Ureter (tissue), 1 donor: ENCODE results near the gene CCDC9. TPM values are rescaled to one million over a fixed set of nuclear protein-coding genes. Genes with fewer than 3 reads are reported as not detected.

Experiments
- DNase-seq: peaks from one replicate; pipeline ENCODE4 v3.0.0-alpha.2; 2020; ENCODE audit warnings: low spot score
- total RNA-seq: library from RNA; stranded (reverse); gene quantifications from one replicate; pipeline ENCODE4 v1.2.4, GENCODE V29; 2023
- donor health status: DM: yes; HTN: yes; CAD: no.

Gene CCDC9
- total RNA-seq, result 37.2 TPM

DNA sequence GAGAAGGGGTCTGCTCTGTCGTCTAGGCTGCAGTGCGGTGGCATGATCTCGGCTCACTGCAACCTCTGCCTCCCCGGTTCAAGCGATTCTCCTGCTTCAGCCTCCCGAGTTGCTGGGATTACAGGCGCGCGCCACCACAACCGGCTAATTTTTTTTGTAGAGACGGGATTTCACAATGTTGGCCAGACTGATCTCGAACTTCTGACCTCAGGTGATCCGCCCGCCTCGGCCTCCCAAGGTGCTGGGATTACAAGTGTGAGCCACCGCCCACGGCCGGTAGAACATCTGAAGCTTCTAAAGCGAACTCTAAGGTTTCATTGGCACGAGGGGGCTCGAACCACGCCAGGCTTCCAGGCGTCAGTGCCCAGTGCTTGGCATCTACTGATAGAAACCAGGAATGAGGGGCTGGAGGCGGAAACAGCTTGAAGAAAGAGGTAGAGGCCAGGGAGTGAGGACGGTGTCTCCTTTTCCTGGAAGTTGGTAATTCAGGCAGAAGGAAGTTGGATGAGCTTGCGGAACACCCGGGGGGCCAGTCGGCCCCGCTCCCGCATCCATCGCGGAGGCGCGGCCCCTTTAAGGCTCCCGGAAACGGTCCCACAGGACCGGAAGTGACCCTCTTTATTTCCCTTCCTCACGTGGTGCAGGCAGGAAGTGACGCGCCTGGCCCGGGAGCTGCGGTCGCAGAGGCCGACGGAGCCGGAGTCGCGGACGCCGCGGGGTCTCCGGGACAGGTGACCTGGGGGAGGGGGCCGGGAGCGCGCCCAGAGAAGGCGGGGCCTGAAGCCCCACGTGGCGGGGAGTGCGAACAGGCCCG, at the start of gene CCDC9:
Gene CCDC9, plus strand, starts transcription at position 647 of the 814 bp plus-strand sequence. CDS start 1,876 bp downstream, outside the sequence.
- DNase-seq, result peak; percentile 97

DNA sequence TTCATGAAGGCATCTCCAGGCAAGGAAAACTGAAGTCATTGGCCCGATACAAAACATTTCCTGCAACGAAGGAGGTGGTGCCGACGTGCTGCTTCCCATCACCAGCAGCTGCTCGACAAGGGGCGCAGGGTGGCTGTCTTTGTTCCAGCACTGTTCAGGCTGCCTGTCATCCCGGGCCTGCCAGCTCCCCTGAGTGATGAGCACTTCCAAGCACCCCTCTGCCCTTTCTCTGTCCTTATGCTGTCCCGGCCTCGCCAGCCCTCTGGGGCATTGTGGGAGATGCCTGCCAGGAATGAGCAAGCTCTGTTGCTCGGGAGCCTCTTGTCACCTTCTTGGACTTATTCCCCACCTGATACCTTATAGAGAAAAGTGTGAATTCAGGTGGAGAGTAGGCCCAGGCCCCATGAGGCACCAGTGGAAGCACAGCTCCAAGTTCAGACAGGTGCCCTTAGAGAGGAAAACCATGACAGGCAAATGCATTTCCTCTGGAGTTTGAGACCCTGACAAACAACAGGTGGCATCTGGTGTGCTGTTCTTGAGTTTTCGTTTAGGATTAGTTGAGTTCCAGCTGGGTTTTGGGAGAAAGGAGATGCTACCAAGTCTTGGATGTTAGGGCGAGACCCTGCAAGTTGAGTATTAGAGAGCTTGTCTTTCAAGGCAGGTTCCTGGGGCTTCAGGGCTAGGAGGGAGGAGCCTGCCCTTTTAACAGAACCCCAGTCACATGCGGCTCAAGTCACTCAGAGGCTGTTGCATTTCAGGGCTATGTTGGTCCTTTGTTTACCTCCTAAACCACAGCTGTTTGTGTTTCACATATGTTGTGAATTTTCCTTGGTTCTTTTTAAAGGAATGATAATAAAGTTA, 46.8 kb upstream of the CCDC9 start:
- no peak for DNase-seq

DNA sequence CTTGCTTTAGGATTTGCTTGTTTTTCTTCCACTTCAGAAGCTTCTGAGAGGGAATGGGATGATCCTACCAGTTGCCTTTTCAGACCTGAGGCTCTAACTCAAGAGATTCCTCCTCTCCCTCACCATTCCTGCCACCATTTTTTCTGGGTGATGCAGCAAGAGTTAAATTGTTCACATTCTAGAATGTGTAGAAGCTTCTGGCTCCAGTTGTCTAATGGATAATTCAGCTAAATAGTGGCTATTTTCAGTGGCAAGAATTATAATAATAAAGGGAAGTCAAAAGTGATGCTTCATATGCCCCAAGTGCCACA, 46.2 kb upstream of the CCDC9 start:
- no peak for DNase-seq

DNA sequence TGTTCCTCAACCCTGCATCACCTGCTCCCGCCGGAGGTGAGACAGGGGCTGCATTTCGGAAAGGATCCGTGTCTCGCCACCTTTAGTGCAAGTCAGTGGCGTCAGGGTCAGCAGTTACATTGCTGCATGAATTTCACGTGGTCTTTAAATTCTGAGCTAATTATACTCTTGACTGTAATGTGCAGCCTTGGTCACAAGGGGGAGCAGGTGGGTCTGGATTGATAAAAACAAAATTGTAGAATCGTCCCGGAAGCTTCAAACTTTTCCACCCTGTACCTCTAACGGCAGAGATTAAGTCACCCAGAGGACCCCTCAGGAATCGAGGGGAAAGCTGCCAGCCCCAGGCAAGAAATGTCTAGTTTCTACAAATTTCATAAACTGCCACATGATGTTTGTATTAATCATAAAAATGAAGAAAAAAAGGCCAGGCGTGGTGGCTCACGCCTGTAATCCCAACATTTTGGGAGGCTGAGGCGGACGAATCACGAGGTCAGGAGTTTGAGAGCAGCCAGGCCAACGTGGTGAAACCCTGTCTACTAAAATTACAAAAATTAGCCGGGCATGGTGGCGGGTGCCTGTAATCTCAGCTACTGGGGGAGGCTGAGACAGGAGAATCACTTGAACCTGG, 45.5 kb upstream of the CCDC9 start:
- peak; percentile 85 for DNase-seq

DNA sequence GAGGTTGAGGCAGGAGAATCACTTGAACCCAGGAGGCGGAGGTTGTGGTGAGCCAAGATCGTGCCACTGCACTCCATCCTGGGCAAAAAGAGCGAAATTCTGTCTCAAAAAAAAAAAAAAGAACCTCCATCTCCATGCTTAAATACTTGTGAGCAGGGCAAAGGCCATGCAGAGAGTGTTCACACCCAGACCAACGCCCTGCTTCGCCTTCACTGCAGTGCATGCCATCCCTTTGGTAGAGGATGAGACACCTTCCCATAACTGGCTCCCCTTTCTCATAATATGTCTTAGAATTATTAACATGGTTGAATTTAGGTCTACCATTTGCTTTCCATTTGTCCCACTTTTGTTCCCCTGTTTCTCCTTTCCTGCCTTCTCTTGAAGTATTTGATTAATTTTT, 40.7 kb upstream of the CCDC9 start:
- DNase-seq, result no peak

DNA sequence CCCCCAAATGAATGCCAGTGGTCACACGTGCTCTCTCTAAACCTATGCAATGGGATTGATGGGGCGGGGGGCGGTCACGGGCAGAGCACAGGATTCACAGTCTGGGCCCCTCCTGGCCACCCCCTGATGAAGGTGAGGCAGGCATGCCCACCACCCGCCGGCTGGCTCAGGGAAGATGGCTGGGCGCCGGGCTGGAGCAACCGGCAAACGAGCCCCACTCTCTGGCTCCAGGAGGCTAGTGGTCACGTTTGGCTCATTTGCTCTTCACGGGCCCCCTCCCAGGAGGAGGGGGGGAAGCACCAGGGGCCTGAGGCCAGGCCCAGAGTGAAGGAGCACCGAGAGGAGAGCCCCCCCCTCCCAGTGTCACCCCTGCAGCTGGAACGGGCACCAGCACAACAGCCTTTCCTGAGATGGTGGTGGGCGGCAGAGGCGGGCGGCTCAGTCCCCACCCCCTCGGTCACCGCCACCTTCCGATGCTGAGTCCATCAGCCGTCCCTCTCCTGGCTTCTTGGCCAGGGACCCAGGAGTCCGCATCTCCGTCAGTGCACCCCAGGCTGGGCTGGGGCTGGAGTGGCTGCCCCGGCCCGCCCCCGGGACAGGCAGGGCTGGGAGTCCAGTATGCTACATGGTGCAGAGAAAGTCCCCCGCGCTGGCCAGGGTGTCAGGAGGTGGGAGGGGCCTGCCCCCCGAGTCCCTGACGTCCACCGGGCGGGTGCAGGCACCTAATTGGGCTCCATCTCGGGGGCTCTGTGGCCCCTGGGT, 35.1 kb upstream of the CCDC9 start:
- DNase-seq, result no peak

DNA sequence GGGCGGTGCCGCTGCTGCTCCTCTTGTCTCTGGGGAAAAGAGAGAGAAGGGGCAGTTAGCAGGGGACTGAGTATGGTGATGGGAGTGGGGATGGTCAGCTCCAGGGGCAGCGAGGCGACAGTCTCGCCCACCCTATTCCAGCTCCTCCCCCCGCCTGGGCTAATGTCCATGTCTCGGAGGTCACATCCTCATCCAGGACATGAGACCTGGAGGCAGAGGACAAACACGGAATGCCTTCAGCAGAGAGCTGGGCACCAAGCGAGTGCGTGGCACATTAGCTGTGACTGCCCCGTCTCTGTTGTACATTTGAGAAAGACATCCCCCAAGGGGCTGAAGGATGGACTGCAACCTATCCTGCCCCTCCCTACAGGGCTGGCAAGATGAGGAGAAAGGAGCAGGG, 34.4 kb upstream of the CCDC9 start:
- no peak for DNase-seq

DNA sequence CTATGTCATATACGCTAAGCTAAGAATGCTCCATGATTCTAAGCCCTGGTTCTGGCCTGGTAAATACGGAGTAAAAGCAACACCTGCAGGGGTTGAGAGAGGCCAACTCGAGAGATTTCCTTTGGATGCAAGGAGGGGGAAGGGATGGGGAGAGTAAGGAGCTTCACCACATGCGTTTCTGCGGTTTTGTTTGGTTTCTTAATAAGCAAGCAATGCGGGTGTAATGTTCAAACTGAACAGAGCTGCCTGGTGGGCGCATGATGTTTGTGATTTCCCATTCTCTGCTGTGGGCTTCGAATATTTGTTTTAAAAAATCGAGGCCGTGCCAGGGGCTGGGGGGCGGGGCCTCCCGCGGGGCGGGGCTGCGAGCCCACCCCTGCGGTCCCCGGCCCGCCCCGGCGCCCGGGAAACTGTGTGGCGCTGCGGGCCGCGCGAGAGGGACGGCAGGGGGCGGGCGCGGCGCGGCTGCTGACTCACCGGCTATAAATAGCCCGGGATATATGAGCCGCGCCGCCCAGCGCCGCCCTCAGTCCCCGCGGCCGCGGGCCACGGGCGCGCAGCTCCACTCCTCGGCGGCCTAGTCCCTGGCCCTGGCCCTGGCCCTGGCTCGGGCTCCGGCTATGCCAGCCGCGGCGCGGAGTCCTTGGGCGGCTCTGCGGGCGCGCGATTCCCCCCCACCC, 30.4 kb upstream of the CCDC9 start:
- peak; percentile 91 for DNase-seq

DNA sequence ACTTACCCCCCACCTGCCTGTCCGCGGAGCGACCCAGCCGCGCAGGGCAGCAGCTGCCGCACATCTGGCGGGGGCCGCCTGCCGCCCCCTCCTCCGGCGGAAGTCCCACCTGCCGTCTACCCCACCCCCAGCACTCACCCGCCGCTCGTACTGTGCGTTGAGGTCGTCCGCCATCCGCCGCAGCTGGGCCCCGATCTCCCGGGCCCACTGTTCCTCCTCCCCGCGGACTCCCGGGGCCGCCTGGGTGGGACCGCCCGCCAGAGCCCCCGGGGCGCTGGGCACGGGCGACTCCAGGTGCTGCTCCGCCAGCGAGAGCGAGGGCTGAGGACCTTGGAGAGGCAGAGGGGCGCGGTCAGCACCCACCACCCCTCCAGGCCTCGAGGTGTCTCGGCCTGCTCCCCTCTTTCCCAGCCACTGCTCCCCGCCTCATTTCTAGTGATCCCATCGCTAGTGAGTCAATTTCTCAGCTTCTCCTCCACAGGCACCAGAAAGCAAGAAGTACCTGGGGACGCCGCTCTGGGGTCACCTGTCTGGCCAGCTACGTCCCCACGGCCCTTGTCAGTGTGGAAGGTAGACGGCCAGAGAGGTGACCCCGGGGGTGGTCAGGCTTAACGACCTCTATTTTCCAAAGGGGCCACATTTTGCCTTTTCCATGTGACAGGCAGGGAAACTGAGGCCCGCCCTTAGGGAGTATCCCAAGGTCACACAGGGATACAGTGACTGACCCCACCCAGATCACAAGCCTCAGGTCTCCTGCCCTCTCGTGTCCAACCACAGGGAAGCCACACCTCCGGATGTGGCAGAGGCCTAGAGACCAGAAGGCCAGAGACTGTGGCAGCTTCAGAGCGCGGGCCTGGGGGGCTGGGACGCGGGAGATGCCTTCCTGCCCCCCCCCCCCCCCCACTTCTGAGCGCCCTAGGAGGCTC, 29.6 kb upstream of the CCDC9 start:
- DNase-seq, result peak; percentile 89

DNA sequence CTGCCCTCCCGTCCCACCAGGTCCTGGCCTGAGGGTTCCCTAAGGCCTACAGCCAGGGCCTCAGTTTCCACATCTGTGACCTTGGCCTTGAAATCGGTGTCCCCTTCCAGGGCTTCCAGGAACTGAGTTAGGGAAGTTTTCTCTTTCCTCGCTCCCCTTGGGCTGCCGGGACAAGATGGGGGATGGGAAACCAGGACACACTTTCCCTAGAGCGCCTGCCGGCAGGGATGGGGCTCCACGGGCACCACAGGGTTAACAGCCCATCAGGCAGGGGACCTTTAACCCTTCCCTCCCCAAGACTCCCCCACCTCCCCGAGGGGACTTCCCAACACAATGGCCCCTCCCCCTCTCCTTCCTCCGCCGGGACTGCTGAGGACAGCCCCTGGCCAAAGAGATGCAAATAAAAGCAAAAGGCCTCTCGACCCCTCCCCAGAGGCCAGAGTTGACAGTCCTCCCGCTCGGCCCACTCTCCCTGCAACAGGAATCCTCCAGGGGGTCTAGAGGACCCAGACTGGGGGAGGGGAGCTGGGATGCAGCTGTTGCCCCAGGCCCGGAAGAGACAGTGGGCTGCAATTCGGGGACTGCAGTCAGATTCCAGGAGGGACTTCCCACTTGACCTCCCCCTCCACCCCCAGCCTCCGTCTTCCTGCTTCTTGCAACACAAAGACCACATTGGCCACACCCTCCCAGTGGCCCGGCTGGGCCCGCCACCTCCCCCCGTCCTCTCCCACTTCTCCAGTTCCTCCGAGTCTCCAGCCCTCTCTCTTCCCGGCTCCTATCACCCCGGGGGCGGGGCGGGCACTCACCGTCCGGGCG, 28.8 kb upstream of the CCDC9 start:
- DNase-seq, result peak; percentile 96

DNA sequence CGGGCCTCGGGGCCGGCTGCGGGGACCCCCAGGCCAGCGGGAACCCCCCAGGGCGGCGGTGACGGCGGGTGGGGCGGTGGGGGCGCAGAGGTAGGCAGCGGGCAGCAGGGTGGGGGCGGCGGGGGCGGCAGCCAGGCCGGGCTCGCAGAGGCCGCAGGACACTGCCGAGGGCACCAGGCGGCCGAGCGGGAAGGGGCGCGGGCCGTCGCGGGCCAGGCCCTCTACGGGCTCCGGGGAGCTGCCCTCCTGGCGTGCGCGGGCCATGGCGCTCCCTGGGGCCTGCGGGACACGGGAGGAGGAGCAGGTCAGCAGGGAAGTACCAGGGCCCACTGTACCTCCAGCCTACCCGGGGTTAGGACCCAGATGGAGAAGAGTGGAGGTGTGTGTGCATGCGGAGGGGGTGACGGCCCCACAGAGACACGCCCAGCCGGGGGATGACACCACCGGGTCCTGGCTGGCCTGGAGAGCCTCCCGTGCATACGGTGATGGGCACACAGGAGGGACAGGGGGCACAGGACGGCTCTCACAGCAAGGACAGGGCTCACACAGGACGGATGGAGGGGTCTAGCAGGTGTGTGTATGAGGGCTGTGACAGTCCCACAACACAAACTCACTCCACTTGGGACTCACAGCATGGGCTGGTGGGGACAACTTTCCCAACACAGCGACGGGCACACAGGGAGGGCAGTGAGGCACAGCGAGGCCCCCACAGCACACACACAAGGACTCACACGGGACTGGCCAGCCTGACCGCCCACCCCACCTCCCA, 28.0 kb upstream of the CCDC9 start:
- peak; percentile 77 for DNase-seq

DNA sequence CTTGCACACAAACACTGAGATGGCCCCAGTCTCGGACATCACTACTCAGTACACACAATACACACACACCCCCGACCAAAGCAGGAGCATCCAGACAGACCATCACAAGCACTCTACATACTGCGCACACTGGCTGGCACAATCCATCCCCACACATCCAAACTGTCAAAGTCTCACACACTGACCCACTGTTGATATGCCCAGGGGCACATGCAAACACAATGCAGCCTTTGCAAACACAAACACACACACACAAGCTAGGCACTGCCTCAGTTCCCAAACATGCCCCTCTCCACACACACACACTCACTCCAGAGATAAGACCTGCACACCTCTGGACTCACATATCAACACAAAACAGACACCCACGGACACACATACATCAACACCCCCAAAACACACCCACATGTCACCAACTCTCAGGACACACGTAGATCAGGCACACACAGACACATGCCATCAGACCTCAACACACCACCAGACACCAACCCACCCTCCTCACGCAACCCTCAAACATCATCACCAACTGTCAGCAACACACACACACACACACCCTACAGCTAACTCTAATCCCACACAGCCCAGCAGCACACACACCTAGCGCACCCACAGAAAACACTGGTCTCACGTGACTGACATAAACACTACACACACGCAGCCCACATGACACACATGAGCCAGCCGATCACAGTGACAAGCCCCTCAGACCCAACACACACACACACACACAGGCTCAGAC, 27.2 kb upstream of the CCDC9 start:
- no peak for DNase-seq

DNA sequence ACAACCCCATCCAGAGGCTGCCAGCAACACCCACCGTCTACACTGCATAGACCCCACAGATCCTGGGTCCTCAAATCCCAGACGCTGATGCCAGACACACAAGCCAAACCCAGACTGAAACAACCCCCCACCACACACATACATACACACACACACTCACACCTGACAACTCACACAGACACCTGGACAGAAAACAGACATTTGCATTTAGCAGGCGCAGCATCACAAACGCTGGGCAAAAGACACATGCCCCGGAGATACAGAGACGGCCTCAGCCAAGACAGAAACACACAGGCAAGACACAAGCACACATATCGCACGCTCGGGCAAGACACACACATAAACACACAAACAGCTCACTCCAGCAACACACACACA, 26.7 kb upstream of the CCDC9 start:
- no peak for DNase-seq

DNA sequence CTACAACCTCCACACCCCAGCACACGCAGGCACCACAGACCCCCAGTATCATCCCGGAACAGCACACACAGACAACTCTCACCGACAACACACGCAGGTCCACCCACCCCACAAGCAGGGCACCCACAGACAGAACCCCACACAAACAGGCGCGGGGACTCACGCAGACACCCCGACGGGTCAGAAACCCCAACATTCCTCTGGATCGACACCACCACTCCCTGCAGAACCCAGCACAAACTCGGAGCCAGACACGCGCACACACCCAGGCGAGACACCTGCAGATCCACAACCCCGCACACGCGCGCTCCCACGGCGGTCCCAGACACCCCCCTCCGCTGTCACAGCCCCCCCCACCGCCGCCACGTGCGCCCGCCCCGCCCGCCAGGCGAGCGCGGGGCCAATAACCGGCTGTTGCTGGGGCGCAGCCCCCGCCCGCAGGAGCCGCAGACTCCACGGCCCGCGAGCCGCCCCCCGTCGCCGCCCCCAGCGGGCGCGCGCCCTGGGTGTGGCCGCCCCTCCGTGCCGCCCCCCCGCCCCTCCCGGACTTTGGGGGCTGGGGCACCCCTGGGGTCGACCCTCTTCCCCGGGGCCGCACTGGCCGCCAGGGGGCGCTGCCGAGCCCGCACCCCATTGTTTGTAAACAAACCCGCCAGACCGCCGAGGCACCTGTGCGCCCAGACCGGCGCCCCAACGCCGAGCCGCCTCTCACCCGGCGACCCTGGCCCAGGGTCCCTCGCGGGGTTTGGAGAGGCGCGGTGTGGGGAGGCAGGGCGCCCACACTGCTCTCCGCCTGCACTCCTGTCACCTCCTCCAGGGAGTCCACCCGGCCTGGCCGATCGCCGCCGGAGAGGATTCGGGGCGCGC, 26.0 kb upstream of the CCDC9 start:
- peak; percentile 75 for DNase-seq

DNA sequence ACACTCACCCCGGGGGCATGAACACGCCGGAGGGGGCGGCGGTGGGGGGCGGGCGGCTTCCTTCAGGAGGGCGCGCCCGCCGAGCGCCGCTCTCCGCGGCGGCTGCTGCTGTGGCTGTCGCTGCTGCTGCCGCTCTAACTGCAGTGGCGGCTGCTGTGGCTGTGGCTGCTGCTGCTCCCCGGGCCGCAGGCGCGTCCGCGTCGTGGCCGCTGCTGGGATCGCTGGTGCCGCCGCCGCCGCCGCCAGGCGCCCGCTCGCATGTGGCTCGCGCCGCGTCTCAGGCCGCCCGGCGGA, 25.5 kb upstream of the CCDC9 start, which contains the start of gene BBC3:
Gene BBC3, minus strand, starts transcription at position 279 of the 294 bp plus-strand sequence. CDS start 2,768 bp downstream, outside the sequence.
- no peak for DNase-seq

DNA sequence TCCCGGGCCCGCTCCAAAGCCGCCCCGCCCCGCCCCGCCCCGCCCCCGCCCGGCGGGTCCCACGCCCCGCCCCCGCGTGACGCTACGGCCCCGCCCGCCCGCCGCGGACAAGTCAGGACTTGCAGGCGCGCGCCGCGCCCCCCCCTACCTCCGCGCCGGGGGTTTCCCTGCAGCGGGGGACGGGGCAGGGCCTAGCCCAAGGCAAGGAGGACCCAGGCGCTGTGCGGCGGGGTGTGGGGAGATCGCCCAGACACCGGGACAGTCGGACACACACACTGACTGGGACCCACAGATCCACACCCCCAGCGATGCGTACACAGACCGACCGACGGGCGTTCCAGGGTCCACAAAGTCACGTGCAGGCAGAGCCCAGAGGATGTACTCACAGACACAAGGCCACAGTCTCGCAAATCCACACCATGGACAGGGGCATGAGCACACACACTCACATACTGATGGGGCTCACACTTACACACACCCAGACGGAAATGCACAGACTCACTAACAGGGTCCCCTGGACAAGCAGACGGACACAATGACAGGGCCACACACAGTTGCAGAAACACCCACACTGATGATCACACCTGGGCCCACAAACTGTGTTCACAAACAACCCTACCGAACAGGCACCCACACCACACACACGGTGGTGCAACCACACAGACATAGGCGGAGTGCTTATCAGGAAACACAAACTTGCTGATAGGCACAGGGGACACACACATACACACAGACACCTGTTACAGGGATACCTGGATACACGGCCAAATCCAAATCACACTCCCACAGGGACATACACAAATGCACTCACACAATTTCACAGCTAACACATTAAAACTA, 24.9 kb upstream of the CCDC9 start:
- peak; percentile 91 for DNase-seq
